ENCODE data around the gene RANGAP1.
"Not testable (repeated sequence)": the region's sequence is repeated elsewhere in the genome, so short reads cannot be mapped to it uniquely, and the experiment has no call there.

Gene RANGAP1

GRCh38 chr22:41300661-41301060, 14.7 kb upstream of the RANGAP1 start:
- no peak for DNase-seq (ENCODE audit: low spot score)

- no peak for DNase-seq (ENCODE audit: low spot score)
Measured at GRCh38 chr22:41296826-41297667, 11.1 kb upstream of the RANGAP1 start.

- DNase-seq (ENCODE audit: low spot score) = not testable (repeated sequence)
Measured at GRCh38 chr22:41294816-41295215, 8.8 kb upstream of the RANGAP1 start.

- peak; percentile 68 for DNase-seq (ENCODE audit: low spot score)
Measured at GRCh38 chr22:41290262-41291221, 4.6 kb upstream of the RANGAP1 start.

GRCh38 chr22:41289671-41290070, 3.7 kb upstream of the RANGAP1 start:
- DNase-seq (ENCODE audit: low spot score) = no peak

- DNase-seq (ENCODE audit: low spot score) = peak; percentile 92
Measured at GRCh38 chr22:41288245-41288946, 2.4 kb upstream of the RANGAP1 start.

- peak; percentile 84 for DNase-seq (ENCODE audit: low spot score)
Measured at GRCh38 chr22:41286639-41287091, 678 bp upstream of the RANGAP1 start.

GRCh38 chr22:41285441-41285819, 557 bp downstream of the RANGAP1 start:
- peak; percentile 95 for DNase-seq (ENCODE audit: low spot score)

GRCh38 chr22:41284465-41284864, 1.5 kb downstream of the RANGAP1 start:
- no peak for DNase-seq (ENCODE audit: low spot score)

GRCh38 chr22:41280854-41281253, 5.1 kb downstream of the RANGAP1 start:
- DNase-seq (ENCODE audit: low spot score) = no peak

- DNase-seq (ENCODE audit: low spot score) = no peak
Measured at GRCh38 chr22:41280065-41280464, 5.9 kb downstream of the RANGAP1 start.

- no peak for DNase-seq (ENCODE audit: low spot score)
Measured at GRCh38 chr22:41274856-41275255, 11.1 kb downstream of the RANGAP1 start.

- no peak for DNase-seq (ENCODE audit: low spot score)
Measured at GRCh38 chr22:41273128-41273527, 12.9 kb downstream of the RANGAP1 start.

GRCh38 chr22:41271787-41272186, 14.2 kb downstream of the RANGAP1 start:
- DNase-seq (ENCODE audit: low spot score) = no peak

- no peak for DNase-seq (ENCODE audit: low spot score)
Measured at GRCh38 chr22:41267958-41268357, 18.0 kb downstream of the RANGAP1 start.

- no peak for DNase-seq (ENCODE audit: low spot score)
Measured at GRCh38 chr22:41264408-41264941, 21.5 kb downstream of the RANGAP1 start.

GRCh38 chr22:41263704-41264103, 22.3 kb downstream of the RANGAP1 start:
- no peak for DNase-seq (ENCODE audit: low spot score)

GRCh38 chr22:41262250-41262765, 23.7 kb downstream of the RANGAP1 start:
- no peak for DNase-seq (ENCODE audit: low spot score)

- DNase-seq (ENCODE audit: low spot score) = no peak
Measured at GRCh38 chr22:41261541-41262249, 24.3 kb downstream of the RANGAP1 start.

- no peak for DNase-seq (ENCODE audit: low spot score)
Measured at GRCh38 chr22:41260871-41261270, 25.1 kb downstream of the RANGAP1 start.

- DNase-seq (ENCODE audit: low spot score) = not testable (repeated sequence)
Measured at GRCh38 chr22:41259756-41260155, 26.2 kb downstream of the RANGAP1 start.
